OCI-LY7 (cell line): ENCODE data around the gene ANXA3. TPM values are rescaled to one million over a fixed set of nuclear protein-coding genes. Genes with fewer than 3 reads are reported as not detected.
A peak's percentile ranks its signal among the peaks of the same experiment; 100 is the strongest.

Source experiments
- BruUV-seq: library from RNA; stranded (reverse); fragments of 400-500 nt; replicated peaks from 2 replicates; lab custom pipeline; 2021; lab: Mats Ljungman, UMichigan
- CTCF ChIA-PET: fragments of 300-600 bp; sonication (Branson Sonifier 250); formaldehyde crosslinking; loops from one replicate; lab custom pipeline; 2022; ENCODE audit warnings: antibody characterized with exemption; ENCODE audit not compliant: unreplicated experiment; lab: Charles Lee
- POLR2A ChIA-PET: fragments of 300-600 bp; sonication (Branson Sonifier 250); formaldehyde crosslinking; loops from one replicate; lab custom pipeline; 2022; ENCODE audit warnings: antibody characterized with exemption; lab: Charles Lee
- DNase-seq: peaks from one replicate; pipeline ENCODE4 v3.0.0-alpha.2; 2015; ENCODE audit warnings: low spot score
- H2AFZ ChIP-seq: fragments of 200-600 bp; sonication (generic), shearing (Covaris generic); 2 replicates; pipeline ENCODE4 v1.6.1; 2014; ENCODE audit warnings: mild to moderate bottlenecking, antibody characterized with exemption, low read length, moderate library complexity
- H3K27ac ChIP-seq: fragments of 200-600 bp; sonication (generic); 2 replicates; pipeline ENCODE4 v1.5.1; 2014; ENCODE audit warnings: mixed run types, low read depth, mild to moderate bottlenecking, moderate library complexity, low read length, inconsistent platforms; ENCODE audit not compliant: poor library complexity, severe bottlenecking
- H3K36me3 ChIP-seq: fragments of 200-600 bp; sonication (generic); 2 replicates; pipeline ENCODE4 v1.6.1; 2014; ENCODE audit warnings: mild to moderate bottlenecking, antibody characterized with exemption, low read length, moderate library complexity, mixed read lengths; ENCODE audit not compliant: insufficient read depth
- H3K4me1 ChIP-seq: fragments of 200-600 bp; sonication (generic); 2 replicates; pipeline ENCODE4 v1.5.1; 2014; ENCODE audit warnings: mild to moderate bottlenecking, low read length; ENCODE audit not compliant: insufficient read depth, poor library complexity, severe bottlenecking
- H3K4me2 ChIP-seq: fragments of 200-600 bp; sonication (generic); 2 replicates; pipeline ENCODE4 v1.6.1; 2014; ENCODE audit warnings: mild to moderate bottlenecking, low read length
- H3K4me3 ChIP-seq: fragments of 200-600 bp; sonication (generic); 2 replicates; pipeline ENCODE4 v1.5.1; 2014; ENCODE audit warnings: mild to moderate bottlenecking, low read depth, low read length; ENCODE audit not compliant: poor library complexity, severe bottlenecking
- H3K79me2 ChIP-seq: fragments of 200-600 bp; sonication (generic); 2 replicates; pipeline ENCODE4 v1.6.1; 2016; ENCODE audit warnings: low read depth, mild to moderate bottlenecking, low read length, moderate library complexity, mixed read lengths; ENCODE audit not compliant: insufficient read depth
- H3K9me2 ChIP-seq: fragments of 200-600 bp; sonication (generic); 2 replicates; pipeline ENCODE4 v1.6.1; 2016; ENCODE audit warnings: mild to moderate bottlenecking, low read length, mixed read lengths; ENCODE audit not compliant: insufficient read depth
- H3K9me3 ChIP-seq: fragments of 200-600 bp; sonication (generic); 2 replicates; pipeline ENCODE4 v1.6.1; 2014; ENCODE audit warnings: mild to moderate bottlenecking, mixed run types, low read length, mixed read lengths
- H4K20me1 ChIP-seq: fragments of 200-600 bp; sonication (generic); 2 replicates; pipeline ENCODE4 v1.6.1; 2014; ENCODE audit warnings: mild to moderate bottlenecking, antibody characterized with exemption, low read length, moderate library complexity, mixed read lengths; ENCODE audit not compliant: insufficient read depth
- CTCF ChIP-seq: fragments of 200-600 bp; sonication (generic); conservative IDR thresholded peaks from 2 replicates; pipeline ENCODE4 v1.5.1; 2014; ENCODE audit warnings: mild to moderate bottlenecking, antibody characterized with exemption, low read length, moderate library complexity, mixed read lengths
- EZH2phosphoT487 ChIP-seq: fragments of 200-600 bp; sonication (generic); IDR thresholded peaks from 2 replicates; pipeline ENCODE4 v1.6.1; 2018; ENCODE audit warnings: low read depth, borderline replicate concordance, mild to moderate bottlenecking, mixed run types, antibody characterized with exemption, low read length, moderate library complexity, mixed read lengths
- intact Hi-C: fragments of 100-400 bp; cut with micrococcal nuclease; formaldehyde crosslinking; loops from one replicate; pipeline ENCODE4 v1.10.0; 2022; ENCODE audit not compliant: unreplicated experiment
- total RNA-seq, 2 experiments: library from RNA; depleted of rRNA in 1 of 2; stranded (reverse); fragments of >200 nt in 1 of 2; shearing (Covaris generic) in 1 of 2; gene quantifications; 2 replicates each; pipeline ENCODE4 v1.2.3, GENCODE V29; 2014 to 2022

ANXA3 gene
- total RNA-seq, 2 experiments from 2014 or later, result not detected

- no TSS peak for BruUV-seq
- CTCF ChIA-PET, result interaction anchor here (1.1 kb wide), 1 partner anchor 8 kb away, joined by 3 read pairs; no protein-coding TSS in a partner anchor
- POLR2A ChIA-PET, result interaction anchor here (0.6 to 5.9 kb wide), 10 partner anchors 10 to 92 kb away, joined by 3 to 47 read pairs (median 4); no protein-coding TSS in a partner anchor
- peak overlapping the region; percentile 49; the same call in 1 of the 2 replicates for H2AFZ ChIP-seq
- H3K27ac ChIP-seq, result no peak overlapping the region
- no peak for TF ChIP-seq CTCF
- no peaks in the 10 kb centered on the region; the same call in 1 of the 2 replicates for H3K9me3 ChIP-seq
- DNase-seq, result no peak
- no peaks in the 10 kb centered on the region for H3K79me2 ChIP-seq
- intact Hi-C loops, result no loop called here
- H3K36me3 ChIP-seq, result no peaks in the 10 kb centered on the region
- H3K9me2 ChIP-seq, result no peaks in the 10 kb centered on the region
- no peak overlapping the region for H3K4me2 ChIP-seq
- no peak overlapping the region for H3K4me3 ChIP-seq
- H3K4me1 ChIP-seq, result peaks cover 19% of the 10 kb centered on the region
- no peaks in the 10 kb centered on the region for H4K20me1 ChIP-seq
Observed at GRCh38 chr4:78630615-78631014, 79.0 kb downstream of the ANXA3 start.

GRCh38 chr4:78634011-78634664, 82.6 kb downstream of the ANXA3 start:
- POLR2A ChIA-PET, result interaction anchor here (0.8 to 1.3 kb wide), 5 partner anchors 11 to 35 kb away, joined by 3 to 4 read pairs (median 3); no protein-coding TSS in a partner anchor
- Histone ChIP-seq H2AFZ (no peak overlapping the region), H3K79me2 (no peaks in the 10 kb centered on the region), H4K20me1 (no peaks in the 10 kb centered on the region), H3K4me2 (no peak overlapping the region), H3K36me3 (no peaks in the 10 kb centered on the region), H3K4me1 (peaks cover 29% of the 10 kb centered on the region), H3K9me2 (no peaks in the 10 kb centered on the region), H3K9me3 (no peaks in the 10 kb centered on the region; the same call in 1 of the 2 replicates), H3K27ac (no peak overlapping the region), H3K4me3 (no peak overlapping the region)
- TF ChIP-seq CTCF (no peak), EZH2phosphoT487 (no peak)
- intact Hi-C loops, result no loop called here
- no peak for DNase-seq
- BruUV-seq, result no TSS peak
- CTCF ChIA-PET, result interaction anchor here (0.6 kb wide), 1 partner anchor 103 kb away, joined by 4 read pairs; no protein-coding TSS in a partner anchor
